Activated gamma-delta T cell treated with anti-CD3 and anti-CD28 coated beads, Interleukin-2, amount 50 U/mL, for 16 hours (primary cell): ENCODE measurements around the gene MAGEB3.
"Not testable (repeated sequence)": the region's sequence is repeated elsewhere in the genome, so short reads cannot be mapped to it uniquely, and the experiment has no call there.

Experiments
- DNase-seq: peaks from one replicate; pipeline ENCODE4 v3.0.0-alpha.2; 2020; ENCODE audit warnings: low read depth

The MAGEB3 gene

GRCh38 chrX:30230395-30230794, at the start of gene MAGEB3:
Gene MAGEB3 (plus strand): TSS chrX:30230657. CDS start chrX:30235925, 5,268 bp downstream.
- no peak for DNase-seq

GRCh38 chrX:30181353-30181752, 49.1 kb upstream of the MAGEB3 start:
- DNase-seq = no peak

- DNase-seq = no peak
Observed at GRCh38 chrX:30183554-30183953, 46.9 kb upstream of the MAGEB3 start.

- DNase-seq = no peak
Observed at GRCh38 chrX:30190426-30190825, 40.0 kb upstream of the MAGEB3 start.

- DNase-seq = not testable (repeated sequence)
Observed at GRCh38 chrX:30193910-30194309, 36.5 kb upstream of the MAGEB3 start.

GRCh38 chrX:30196322-30196721, 34.1 kb upstream of the MAGEB3 start:
- no peak for DNase-seq

GRCh38 chrX:30212172-30212571, 18.3 kb upstream of the MAGEB3 start:
- DNase-seq = no peak

GRCh38 chrX:30215357-30215843, 15.1 kb upstream of the MAGEB3 start, which contains the start of gene MAGEB2:
Gene MAGEB2 (plus strand): TSS chrX:30215563. CDS start chrX:30218581, 3,018 bp downstream.
- DNase-seq = no peak

GRCh38 chrX:30217465-30217864, 13.0 kb upstream of the MAGEB3 start:
- DNase-seq = no peak

- DNase-seq = no peak
Observed at GRCh38 chrX:30219372-30219771, 11.1 kb upstream of the MAGEB3 start.

GRCh38 chrX:30220661-30221060, 9.8 kb upstream of the MAGEB3 start:
- no peak for DNase-seq

GRCh38 chrX:30224536-30224935, 5.9 kb upstream of the MAGEB3 start:
- DNase-seq = no peak

- DNase-seq = no peak
Observed at GRCh38 chrX:30228526-30228925, 1.9 kb upstream of the MAGEB3 start.

- no peak for DNase-seq
Observed at GRCh38 chrX:30241724-30242415, 11.4 kb downstream of the MAGEB3 start, which contains the start of gene MAGEB4. Gene MAGEB4 (plus strand): TSS chrX:30242000. CDS start chrX:30242136, 136 bp downstream.

GRCh38 chrX:30246769-30247489, 16.5 kb downstream of the MAGEB3 start, which contains the start of gene MAGEB1:
Gene MAGEB1 (plus strand): TSS chrX:30247146. CDS start chrX:30250494, 3,348 bp downstream.
- DNase-seq = no peak

GRCh38 chrX:30248854-30249253, 18.4 kb downstream of the MAGEB3 start:
- no peak for DNase-seq

- no peak for DNase-seq
Observed at GRCh38 chrX:30253257-30253656, 22.8 kb downstream of the MAGEB3 start.

GRCh38 chrX:30259927-30260326, 29.5 kb downstream of the MAGEB3 start:
- DNase-seq = no peak

- DNase-seq = no peak
Observed at GRCh38 chrX:30261012-30261411, 30.6 kb downstream of the MAGEB3 start.

- DNase-seq = no peak
Observed at GRCh38 chrX:30262763-30263162, 32.3 kb downstream of the MAGEB3 start.

GRCh38 chrX:30270639-30271038, 40.2 kb downstream of the MAGEB3 start:
- no peak for DNase-seq

GRCh38 chrX:30275498-30275897, 45.0 kb downstream of the MAGEB3 start:
- no peak for DNase-seq

- no peak for DNase-seq
Observed at GRCh38 chrX:30278365-30278764, 47.9 kb downstream of the MAGEB3 start.
